GM21526 (cell line): ENCODE measurements around the gene SEPTIN2.
"Not testable (repeated sequence)": the region's sequence is repeated elsewhere in the genome, so short reads cannot be mapped to it uniquely, and the experiment has no call there.

Source experiments
- ATAC-seq: cut with Tn5 transposase; IDR thresholded peaks from one replicate; pipeline ENCODE4 v1.9.1; 2021; ENCODE audit warnings: moderate library complexity; ENCODE audit not compliant: unreplicated experiment, low FRiP score

Gene SEPTIN2

DNA sequence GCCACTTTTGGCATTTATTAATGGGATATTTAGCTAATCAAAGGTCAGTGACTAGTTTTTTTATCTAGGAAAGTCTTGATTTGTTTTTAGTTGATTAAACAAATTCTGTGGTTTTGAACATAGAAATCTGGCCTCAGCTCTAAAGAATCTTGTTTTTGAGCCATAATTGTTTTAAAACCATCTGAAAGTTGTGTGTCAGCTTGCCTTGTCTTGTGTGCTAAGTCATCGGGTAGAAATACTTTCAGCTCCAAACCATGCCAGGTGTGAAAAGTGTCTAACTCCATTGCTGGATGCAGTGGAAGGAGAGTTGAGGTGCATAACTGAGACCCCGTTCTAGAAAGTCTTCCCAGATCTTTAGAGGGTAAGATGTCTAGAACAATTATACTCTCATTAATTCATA is 63.1 kb downstream of the SEPTIN2 start:
- no peak for ATAC-seq

DNA sequence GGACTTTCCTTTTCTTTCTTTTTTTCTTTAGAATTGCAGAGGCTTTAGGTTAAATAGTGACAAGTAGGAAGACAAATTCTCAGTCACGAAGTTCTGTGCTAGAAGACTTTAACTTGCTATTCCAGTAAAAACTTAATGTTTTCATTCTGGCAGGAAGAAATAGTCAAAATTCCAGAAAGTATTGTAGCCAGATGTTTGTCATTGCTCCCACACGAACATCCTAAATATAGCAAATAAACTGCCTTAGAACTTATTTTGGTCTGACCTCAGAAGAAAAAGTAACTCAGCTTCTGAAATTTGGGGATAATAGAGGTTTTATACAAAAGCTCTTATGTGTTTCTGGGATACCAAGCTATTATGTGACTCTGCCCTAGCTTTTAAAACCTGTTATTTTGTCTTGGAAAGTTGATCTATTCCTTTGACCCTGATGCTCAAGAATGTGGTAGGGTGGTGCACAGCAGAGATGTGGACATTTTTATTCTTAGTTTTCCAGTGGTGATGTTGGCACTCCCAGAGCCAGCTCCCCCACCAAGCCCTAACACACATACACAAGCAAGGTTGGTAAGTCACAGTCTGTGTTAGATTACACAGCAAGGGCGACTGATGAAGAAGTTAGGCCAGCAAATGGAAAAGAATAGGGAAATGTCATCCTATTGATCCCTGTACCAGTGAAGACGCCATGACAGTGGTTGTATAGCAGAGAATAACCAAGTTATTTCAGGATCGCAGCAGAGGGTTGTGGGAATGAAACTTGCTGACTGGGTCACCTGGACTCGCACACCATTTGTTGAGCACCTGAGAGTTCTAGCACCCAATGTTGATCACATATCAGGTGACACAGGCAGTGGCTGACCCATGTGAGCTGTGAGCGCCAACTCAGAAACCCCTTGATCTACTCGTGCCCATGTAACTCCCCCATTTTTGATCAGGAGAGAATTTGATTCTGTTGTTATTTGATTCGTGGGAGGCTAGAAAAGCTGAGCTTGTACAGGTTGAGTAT is 64.1 kb downstream of the SEPTIN2 start:
- no peak for ATAC-seq

- ATAC-seq = no peak
Observed at GRCh38 chr2:241381872-241382271, 66.1 kb downstream of the SEPTIN2 start.

DNA sequence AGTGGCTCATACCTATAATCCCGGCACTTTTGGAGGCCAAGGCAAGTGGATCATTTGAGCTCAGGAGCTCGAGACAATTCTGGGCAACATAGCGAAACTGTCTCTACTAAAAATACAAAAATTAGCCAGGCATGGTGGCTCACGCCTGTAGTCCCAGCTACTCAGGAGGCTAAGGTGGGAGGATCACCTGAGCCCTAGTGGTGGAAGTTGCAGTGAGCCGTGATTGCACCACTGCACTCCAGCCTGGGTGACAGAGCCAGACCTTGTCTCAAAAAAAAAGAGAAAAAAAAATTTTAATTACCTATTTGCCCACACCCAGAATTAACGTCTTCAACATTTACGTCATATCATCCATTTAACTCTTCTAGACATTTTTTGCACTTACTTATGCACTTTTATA is 69.7 kb downstream of the SEPTIN2 start:
- ATAC-seq = not testable (repeated sequence)

DNA sequence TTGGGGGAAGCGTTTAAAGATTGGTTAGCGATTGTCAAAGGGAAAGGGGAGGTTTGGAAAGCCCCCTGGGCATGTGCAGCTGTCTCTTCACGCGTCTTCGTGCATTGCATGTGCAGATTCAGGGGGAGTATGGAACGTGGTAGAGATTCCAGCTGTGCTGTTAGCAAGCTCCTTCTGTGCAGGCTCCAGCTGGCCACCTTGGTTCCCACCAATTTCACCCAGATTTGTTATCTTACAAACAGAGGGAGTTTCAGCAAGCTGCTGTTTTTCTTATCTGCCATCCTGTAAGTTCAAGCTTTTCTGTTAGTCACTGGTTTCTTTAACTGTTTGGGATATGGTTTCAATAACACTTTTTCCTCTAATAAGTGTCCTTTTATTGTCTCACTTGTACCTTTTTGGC is 70.8 kb downstream of the SEPTIN2 start:
- no peak for ATAC-seq

- ATAC-seq = no peak
Observed at GRCh38 chr2:241389697-241390096, 74.0 kb downstream of the SEPTIN2 start.

DNA sequence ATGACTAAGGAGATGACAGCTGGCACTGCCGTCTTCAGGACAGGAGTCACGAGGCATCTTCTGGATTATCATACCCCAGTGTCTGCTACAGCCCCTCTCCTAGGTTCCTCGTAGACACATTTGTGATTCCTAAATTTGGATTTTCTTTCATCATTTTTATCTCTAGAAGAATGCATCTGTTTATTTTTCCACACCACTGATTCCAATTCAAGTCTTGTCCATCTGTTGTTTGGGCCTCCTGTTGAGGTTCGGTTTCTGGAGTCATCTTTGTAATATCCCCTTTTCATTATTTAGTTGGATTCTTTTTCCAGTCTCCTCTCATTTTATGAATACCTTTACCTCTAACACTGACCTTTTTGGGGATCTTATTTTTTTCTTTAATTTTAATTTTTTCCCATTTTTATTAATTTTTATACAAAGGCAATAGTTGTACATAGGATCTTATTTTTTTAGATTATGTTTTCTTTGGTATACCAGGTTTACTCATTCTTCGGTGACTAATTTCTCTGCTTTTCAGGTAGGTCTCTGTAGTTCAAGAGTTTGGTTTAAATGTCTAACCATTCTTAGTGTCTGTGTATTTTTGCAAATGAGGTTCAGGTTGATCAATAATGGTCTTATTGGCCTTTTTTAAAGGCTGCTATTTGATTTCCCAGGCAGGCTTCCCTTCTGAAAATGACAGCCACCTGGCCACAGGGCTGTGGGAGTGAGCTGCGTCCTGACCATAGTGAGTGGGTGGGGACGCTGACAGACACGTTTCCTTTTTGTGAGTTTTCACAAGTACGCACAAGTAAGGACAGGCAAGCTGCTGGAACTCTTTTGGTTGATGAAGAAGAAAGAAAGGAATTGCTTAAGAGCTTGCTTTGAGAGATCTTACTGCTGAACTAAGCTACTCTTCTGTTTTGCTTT is 74.8 kb downstream of the SEPTIN2 start:
- ATAC-seq = no peak

GRCh38 chr2:241391892-241392665 is 76.4 kb downstream of the SEPTIN2 start:
- no peak for ATAC-seq

- not testable (repeated sequence) for ATAC-seq
Observed at GRCh38 chr2:241392753-241393152, 77.0 kb downstream of the SEPTIN2 start.

GRCh38 chr2:241393524-241394196 is 77.9 kb downstream of the SEPTIN2 start:
- no peak for ATAC-seq

GRCh38 chr2:241396809-241397208 is 81.1 kb downstream of the SEPTIN2 start:
- not testable (repeated sequence) for ATAC-seq

DNA sequence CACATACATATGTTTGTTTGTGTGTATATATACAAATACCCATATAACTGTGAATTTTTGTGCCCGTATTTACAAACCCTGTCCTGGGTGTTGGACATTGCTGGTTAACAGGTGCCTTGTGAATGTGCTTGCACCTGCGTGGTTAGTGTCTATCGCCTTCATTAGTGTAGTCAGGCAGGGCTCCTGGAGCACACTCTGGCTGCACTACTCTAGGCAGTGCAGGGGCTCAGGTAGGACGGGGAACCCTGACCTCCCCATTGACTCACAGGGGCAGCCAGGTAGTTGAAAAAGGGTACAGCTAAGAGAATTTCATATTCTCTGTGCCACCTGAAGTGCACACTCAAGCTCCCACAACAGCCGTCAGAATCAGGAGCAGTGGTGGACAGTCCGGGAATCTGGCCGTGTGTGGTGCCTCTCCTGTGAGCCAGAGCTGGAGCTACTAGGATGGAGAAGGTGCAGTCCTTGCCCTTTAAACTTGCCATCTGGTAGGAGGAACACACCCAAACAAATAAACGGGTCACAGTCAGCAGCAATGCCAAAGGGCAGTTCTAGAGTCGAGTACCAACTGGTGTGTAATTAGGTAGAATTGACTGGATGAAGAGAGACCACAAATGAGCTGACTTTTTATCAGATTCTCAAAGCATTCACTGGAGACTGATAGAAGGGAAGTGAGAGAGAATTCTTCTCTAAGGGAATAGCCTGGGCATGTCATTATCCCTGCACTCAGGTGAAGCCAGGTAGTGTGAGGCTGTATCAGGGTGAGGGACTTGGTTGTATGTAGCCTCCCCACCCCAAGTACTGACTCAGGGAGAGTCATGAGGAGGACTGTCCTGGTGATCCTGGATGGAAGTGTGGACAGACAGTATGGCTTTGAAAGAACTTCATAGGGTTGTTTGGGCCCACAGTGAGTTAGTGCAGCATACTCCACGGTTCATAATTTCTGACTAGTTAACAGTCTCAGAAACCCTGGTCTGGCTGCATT is 84.5 kb downstream of the SEPTIN2 start:
- ATAC-seq = no peak
